VCaP (cell line): ENCODE data around the gene EMC9.

Experiments used
- H3K27ac ChIP-seq: fragments of 450-650 bp; 2 replicates; pipeline ENCODE4 v1.5.1; 2017
- TF ChIP-seq, protein P1 (sequence below): fragments of 450-650 bp; conservative IDR thresholded peaks from 2 replicates; pipeline ENCODE4 v1.5.1; 2017; ENCODE audit warnings: mild to moderate bottlenecking, moderate library complexity

EMC9 gene

GRCh38 chr14:24138396-24139271, 2.8 kb downstream of the EMC9 start:
- TF ChIP-seq, protein P1, sequence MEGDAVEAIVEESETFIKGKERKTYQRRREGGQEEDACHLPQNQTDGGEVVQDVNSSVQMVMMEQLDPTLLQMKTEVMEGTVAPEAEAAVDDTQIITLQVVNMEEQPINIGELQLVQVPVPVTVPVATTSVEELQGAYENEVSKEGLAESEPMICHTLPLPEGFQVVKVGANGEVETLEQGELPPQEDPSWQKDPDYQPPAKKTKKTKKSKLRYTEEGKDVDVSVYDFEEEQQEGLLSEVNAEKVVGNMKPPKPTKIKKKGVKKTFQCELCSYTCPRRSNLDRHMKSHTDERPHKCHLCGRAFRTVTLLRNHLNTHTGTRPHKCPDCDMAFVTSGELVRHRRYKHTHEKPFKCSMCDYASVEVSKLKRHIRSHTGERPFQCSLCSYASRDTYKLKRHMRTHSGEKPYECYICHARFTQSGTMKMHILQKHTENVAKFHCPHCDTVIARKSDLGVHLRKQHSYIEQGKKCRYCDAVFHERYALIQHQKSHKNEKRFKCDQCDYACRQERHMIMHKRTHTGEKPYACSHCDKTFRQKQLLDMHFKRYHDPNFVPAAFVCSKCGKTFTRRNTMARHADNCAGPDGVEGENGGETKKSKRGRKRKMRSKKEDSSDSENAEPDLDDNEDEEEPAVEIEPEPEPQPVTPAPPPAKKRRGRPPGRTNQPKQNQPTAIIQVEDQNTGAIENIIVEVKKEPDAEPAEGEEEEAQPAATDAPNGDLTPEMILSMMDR: no peak
- H3K27ac ChIP-seq: peak overlapping the region; percentile 90

DNA sequence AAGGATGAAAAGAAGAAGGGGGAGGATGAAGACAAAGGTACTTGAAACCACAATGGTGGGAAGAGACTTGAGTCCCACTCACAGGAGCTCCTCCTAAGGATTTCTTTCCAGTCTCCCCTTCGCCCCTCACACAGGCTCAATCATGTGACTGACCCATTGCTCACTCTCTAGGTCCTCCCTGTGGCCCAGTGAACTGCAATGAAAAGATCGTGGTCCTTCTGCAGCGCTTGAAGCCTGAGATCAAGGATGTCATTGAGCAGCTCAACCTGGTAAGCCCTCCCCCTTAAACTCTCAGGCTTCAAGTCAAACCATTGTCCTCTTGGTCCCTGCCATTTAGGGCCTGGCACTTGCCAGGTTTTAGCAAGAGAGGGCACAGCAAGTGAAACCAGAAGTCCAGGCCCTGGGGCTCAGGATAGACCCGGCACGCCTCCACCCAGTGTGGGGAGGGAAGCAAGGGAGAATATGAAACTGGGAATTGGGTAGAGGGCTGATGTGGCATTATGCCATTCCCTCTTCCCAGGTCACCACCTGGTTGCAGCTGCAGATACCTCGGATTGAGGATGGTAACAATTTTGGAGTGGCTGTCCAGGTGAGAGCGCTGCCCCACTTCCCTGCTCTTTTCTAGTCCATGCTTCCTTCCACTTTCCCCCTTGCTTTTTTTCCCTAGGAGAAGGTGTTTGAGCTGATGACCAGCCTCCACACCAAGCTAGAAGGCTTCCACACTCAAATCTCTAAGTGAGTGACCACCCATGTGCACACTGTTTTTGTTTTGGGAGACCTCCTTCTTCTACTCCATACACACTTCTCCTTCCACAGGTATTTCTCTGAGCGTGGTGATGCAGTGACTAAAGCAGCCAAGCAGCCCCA, 3.6 kb downstream of the EMC9 start:
- peak overlapping the region; percentile 86 for H3K27ac ChIP-seq
- TF ChIP-seq, protein P1: no peak

- TF ChIP-seq, protein P1: no peak
- H3K27ac ChIP-seq: peak overlapping the region; percentile 86
Observed at GRCh38 chr14:24136684-24137528, 4.5 kb downstream of the EMC9 start.

- TF ChIP-seq, protein P1: no peak
- H3K27ac ChIP-seq: peak within 1 kb of the TSS; percentile 86
Observed at GRCh38 chr14:24135834-24136683, 5.3 kb downstream of the EMC9 start, which contains the start of gene PSME1. TSS of gene PSME1 (plus strand) at chr14:24136194. CDS start at chr14:24136263, 69 bp downstream.

GRCh38 chr14:24135584-24135833, 5.9 kb downstream of the EMC9 start:
- TF ChIP-seq, protein P1: no peak
- H3K27ac ChIP-seq: peak overlapping the region; percentile 86

- TF ChIP-seq, protein P1: no peak
- no peak overlapping the region for H3K27ac ChIP-seq
Observed at GRCh38 chr14:24133735-24134134, 7.7 kb downstream of the EMC9 start.
